Esophagus squamous epithelium (tissue), 5 donors: ENCODE results near the gene KLK14. TPM values are rescaled to one million over a fixed set of nuclear protein-coding genes. Genes with fewer than 3 reads are reported as not detected.
A peak's percentile ranks its signal among the peaks of the same experiment; 100 is the strongest.

ENCODE experiments used
- DNase-seq: peaks from one replicate; lab custom pipeline; 2025; lab: John Stamatoyannopoulos, UW
- H3K27ac ChIP-seq, 4 donors: fragments of 200-600 bp; sonication (generic); one replicate each; pipeline ENCODE4 v1.5.1; 2016 to 2019; ENCODE audit warnings: mild to moderate bottlenecking in 1 of 4
- H3K27me3 ChIP-seq, 4 donors: fragments of 200-600 bp; sonication (generic); 1 replicate in 3 of 4; 2 replicates in 1 of 4; pipeline versions ENCODE4 v1.5.1 to v1.6.0; 2017 to 2021; ENCODE audit warnings: antibody characterized with exemption in 1 of 4
- H3K36me3 ChIP-seq, 3 donors: fragments of 200-600 bp; sonication (generic); one replicate each; pipeline ENCODE4 v1.5.1; 2016 to 2019
- H3K4me1 ChIP-seq, 3 donors: fragments of 200-600 bp; sonication (generic); one replicate each; pipeline ENCODE4 v1.5.1; 2017 to 2019
- H3K4me3 ChIP-seq, 4 donors: fragments of 200-600 bp; sonication (generic); 1 replicate in 3 of 4; 2 replicates in 1 of 4; pipeline ENCODE4 v1.5.1; 2016 to 2019; ENCODE audit warnings: mild to moderate bottlenecking in 2 of 4, moderate library complexity in 1 of 4
- H3K9me3 ChIP-seq, 3 donors: fragments of 200-600 bp; sonication (generic); one replicate each; pipeline ENCODE4 v1.5.1; 2016 to 2019
- CTCF ChIP-seq, 6 experiments: fragments of 450-650 bp in 4 of 6; fragments of 200-600 bp in 2 of 6; sonication (generic) in 2 of 6; IDR thresholded peaks; one replicate each; pipeline ENCODE4 v1.5.1; 2016 to 2019; ENCODE audit warnings: antibody characterized with exemption in 6 of 6, mild to moderate bottlenecking in 4 of 6, moderate library complexity in 4 of 6
- POLR2A ChIP-seq, 4 donors: fragments of 450-650 bp; IDR thresholded peaks; one replicate each; pipeline ENCODE4 v1.6.1; 2017; ENCODE audit warnings: antibody characterized with exemption in 4 of 4, mild to moderate bottlenecking in 4 of 4, moderate library complexity in 3 of 4
- WGBS, 2 donors: methylation state at CpG; one replicate each; pipeline ENCODE4 v1.1.5; 2018; 5-methylcytosine and 5-hydroxymethylcytosine counted together
- intact Hi-C: fragments of 100-400 bp; cut with DNase I; formaldehyde crosslinking; loops from one replicate; pipeline ENCODE4 v1.15.0; 2022
- total RNA-seq, 4 donors: library from RNA; depleted of rRNA; stranded (reverse); fragments of >200 nt; gene quantifications; one replicate each; pipeline ENCODE4 v1.1.0, GENCODE V29; 2016
- donor health status: DM: yes; HTN: yes; CAD: no.

Gene KLK14
- total RNA-seq, 4 donors from 2014 or later = 0.66 TPM; not detected in 3

- peaks cover 0 to 13% (median 0%) of the 10 kb centered on the region in 3 donors for H3K4me1 ChIP-seq
- WGBS, 2 donors = 59 to 75% methylated on average over 4 of the region's 4 CpGs
- no peaks in the 10 kb centered on the region for H3K36me3 ChIP-seq
- peaks cover 0 to 37% (median 0%) of the 10 kb centered on the region in 4 donors for H3K27me3 ChIP-seq
- peak overlapping the region in 2 of 4 donors; percentile 36 to 52 for H3K27ac ChIP-seq
- peak in 2 of 4 donors; percentile 20 to 58 for TF ChIP-seq POLR2A (IDR thresholded peaks at IDR 0.05)
- TF ChIP-seq CTCF (IDR thresholded peaks at IDR 0.05) = no peak
- H3K4me3 ChIP-seq = no peak overlapping the region
- intact Hi-C loops = no loop called here
- no peak for DNase-seq
- no peaks in the 10 kb centered on the region for H3K9me3 ChIP-seq
Measured at GRCh38 chr19:51127755-51128154, 45.1 kb upstream of the KLK14 start.

DNA sequence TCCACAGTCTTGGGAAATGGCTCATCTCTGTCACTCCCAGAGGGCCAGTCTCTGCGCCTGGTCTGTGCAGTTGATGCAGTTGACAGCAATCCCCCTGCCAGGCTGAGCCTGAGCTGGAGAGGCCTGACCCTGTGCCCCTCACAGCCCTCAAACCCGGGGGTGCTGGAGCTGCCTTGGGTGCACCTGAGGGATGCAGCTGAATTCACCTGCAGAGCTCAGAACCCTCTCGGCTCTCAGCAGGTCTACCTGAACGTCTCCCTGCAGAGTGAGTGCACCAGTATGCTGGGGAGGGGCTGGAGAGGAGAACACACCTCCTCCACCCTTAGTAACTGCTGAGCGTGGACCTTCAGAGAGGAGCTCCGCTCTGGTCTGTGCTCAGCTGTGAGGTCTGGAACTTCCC is 44.3 kb upstream of the KLK14 start:
- DNase-seq = no peak
- H3K36me3 ChIP-seq = no peaks in the 10 kb centered on the region
- peaks cover 0 to 40% (median 0%) of the 10 kb centered on the region in 4 donors for H3K27me3 ChIP-seq
- H3K9me3 ChIP-seq = no peaks in the 10 kb centered on the region
- 70 to 77% methylated on average over 2 to 3 of the region's 6 CpGs for WGBS, 2 donors
- intact Hi-C loops = no loop called here
- peak overlapping the region in 1 of 4 donors; percentile 44 for H3K27ac ChIP-seq
- no peak for TF ChIP-seq CTCF (IDR thresholded peaks at IDR 0.05)
- peak overlapping the region in 2 of 4 donors; percentile 13 to 43 for H3K4me3 ChIP-seq
- peaks cover 0 to 13% (median 0%) of the 10 kb centered on the region in 3 donors for H3K4me1 ChIP-seq

DNA sequence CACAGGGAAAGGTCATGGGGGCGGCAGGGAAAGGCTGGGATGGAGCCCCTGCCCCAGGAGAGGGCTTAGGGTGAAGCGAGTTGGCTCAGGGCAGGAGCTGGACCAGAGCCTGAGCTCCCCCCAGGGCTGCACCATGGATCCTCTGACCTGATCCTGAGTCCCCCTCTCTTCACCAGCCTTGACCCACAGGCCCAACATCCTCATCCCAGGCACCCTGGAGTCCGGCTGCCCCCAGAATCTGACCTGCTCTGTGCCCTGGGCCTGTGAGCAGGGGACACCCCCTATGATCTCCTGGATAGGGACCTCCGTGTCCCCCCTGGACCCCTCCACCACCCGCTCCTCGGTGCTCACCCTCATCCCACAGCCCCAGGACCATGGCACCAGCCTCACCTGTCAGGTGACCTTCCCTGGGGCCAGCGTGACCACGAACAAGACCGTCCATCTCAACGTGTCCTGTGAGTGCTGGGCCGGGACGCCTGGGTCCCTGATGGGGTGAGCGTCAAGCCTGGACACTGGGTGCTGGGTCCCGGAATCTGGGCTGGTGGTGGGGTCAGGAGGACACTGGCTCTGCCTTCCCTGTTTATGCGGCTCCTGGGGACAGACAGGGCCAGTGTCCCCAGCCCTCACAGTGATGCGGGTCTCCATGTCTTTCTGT is 42.9 kb upstream of the KLK14 start:
- TF ChIP-seq POLR2A (IDR thresholded peaks at IDR 0.05) = no peak
- TF ChIP-seq CTCF (IDR thresholded peaks at IDR 0.05) = no peak
- Histone ChIP-seq H3K4me3 (peak overlapping the region in 2 of 4 donors; percentile 24 to 43), H3K36me3 (no peaks in the 10 kb centered on the region), H3K27me3 (peaks cover 0 to 40% (median 0%) of the 10 kb centered on the region in 4 donors), H3K9me3 (no peaks in the 10 kb centered on the region), H3K4me1 (peaks cover 0 to 13% (median 0%) of the 10 kb centered on the region in 3 donors), H3K27ac (peak overlapping the region in 2 of 4 donors; percentile 55 to 76)
- no peak for DNase-seq
- intact Hi-C loops = no loop called here
- 81 to 93% methylated on average over 3 to 7 of the region's 16 CpGs for WGBS, 2 donors

DNA sequence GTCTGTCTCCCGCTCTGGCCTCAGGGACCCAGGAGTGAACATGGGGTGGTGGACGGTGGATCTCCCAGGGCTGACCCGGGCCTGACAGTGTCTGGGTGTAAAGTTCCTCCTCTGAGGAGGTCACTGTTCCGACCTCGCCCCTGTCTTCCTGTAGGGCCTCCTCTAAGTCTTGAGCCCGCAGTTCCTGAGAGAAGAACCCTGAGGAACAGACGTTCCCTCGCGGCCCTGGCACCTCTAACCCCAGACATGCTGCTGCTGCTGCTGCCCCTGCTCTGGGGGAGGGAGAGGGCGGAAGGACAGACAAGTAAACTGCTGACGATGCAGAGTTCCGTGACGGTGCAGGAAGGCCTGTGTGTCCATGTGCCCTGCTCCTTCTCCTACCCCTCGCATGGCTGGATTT is 42.0 kb upstream of the KLK14 start, which contains the start of gene SIGLEC9:
Gene SIGLEC9 (plus strand): TSS at position 178 of the 400 bp plus-strand sequence. CDS start 69 bp downstream, at position 247.
- peak within 1 kb of the TSS; percentile 7 to 76 (median 46) for H3K27ac ChIP-seq
- WGBS, 2 donors = 89% methylated on average over 3 of the region's 14 CpGs; no CpG with 5 or more reads in 1 of the 2 donors
- H3K9me3 ChIP-seq = no peaks in the 10 kb centered on the region
- H3K4me3 ChIP-seq = peak within 1 kb of the TSS in 2 of 4 donors; percentile 24 to 43
- no peak for DNase-seq
- no peaks in the 10 kb centered on the region for H3K36me3 ChIP-seq
- H3K27me3 ChIP-seq = peaks cover 0 to 35% (median 0%) of the 10 kb centered on the region in 4 donors
- peak in 1 of 4 donors; percentile 52 for TF ChIP-seq POLR2A (IDR thresholded peaks at IDR 0.05)
- TF ChIP-seq CTCF (IDR thresholded peaks at IDR 0.05) = no peak
- H3K4me1 ChIP-seq = peaks cover 0 to 13% (median 0%) of the 10 kb centered on the region in 3 donors
- intact Hi-C loops = no loop called here

DNA sequence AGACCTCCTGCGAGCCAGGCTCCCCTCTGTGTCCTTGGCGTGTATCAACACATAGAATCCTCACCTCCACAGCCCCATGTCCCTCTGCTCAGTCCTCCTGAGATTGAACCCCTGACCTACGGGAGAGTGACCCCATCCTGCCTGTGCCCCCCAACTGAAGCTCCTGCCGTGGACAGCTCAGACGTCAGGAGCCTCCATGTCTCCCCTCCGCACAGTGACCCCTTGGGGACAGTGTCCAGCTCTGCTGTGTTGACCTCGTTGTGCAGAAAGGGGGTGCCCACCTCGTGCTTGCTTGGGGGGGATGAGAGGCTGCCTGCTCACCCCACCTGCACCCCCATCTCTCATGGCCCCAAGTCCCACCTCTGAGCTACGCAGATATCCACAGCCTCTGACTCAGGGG is 41.5 kb upstream of the KLK14 start:
- intact Hi-C loops = no loop called here
- Histone ChIP-seq H3K27me3 (peaks cover 0 to 31% (median 0%) of the 10 kb centered on the region in 4 donors), H3K36me3 (no peaks in the 10 kb centered on the region), H3K4me1 (peaks cover 0 to 13% (median 0%) of the 10 kb centered on the region in 3 donors), H3K9me3 (no peaks in the 10 kb centered on the region), H3K27ac (peak overlapping the region; percentile 7 to 76 (median 46)), H3K4me3 (no peak overlapping the region)
- DNase-seq = no peak
- TF ChIP-seq CTCF (IDR thresholded peaks at IDR 0.05) = no peak
- TF ChIP-seq POLR2A (IDR thresholded peaks at IDR 0.05) = no peak
- WGBS, 2 donors = 60 to 90% methylated on average over 2 to 7 of the region's 9 CpGs
